H4 (cell line): ENCODE measurements around the gene HSD17B7. TPM values are rescaled to one million over a fixed set of nuclear protein-coding genes. Genes with fewer than 3 reads are reported as not detected.

Experiments
- DNase-seq: peaks from one replicate; pipeline ENCODE4 v3.0.0-alpha.2; 2015; ENCODE audit warnings: low spot score
- total RNA-seq: library from RNA; depleted of rRNA; stranded (reverse); fragments of >200 nt; shearing (Covaris generic); gene quantifications from 2 replicates; pipeline ENCODE4 v1.2.3, GENCODE V29; 2014; rRNA removed

HSD17B7 gene
- total RNA-seq, 1 experiment from 2014 or later, result 17.5 TPM

- DNase-seq, result no peak
Measured at GRCh38 chr1:162857850-162858249, 67.3 kb downstream of the HSD17B7 start.

- DNase-seq, result no peak
Measured at GRCh38 chr1:162859191-162859590, 68.7 kb downstream of the HSD17B7 start.

- DNase-seq, result no peak
Measured at GRCh38 chr1:162861101-162861500, 70.6 kb downstream of the HSD17B7 start, which contains the start of gene CCDC190. CCDC190 (minus strand) TSS chr1:162861175; CDS start chr1:162859646, 1,529 bp downstream.

- DNase-seq, result no peak
Measured at GRCh38 chr1:162861625-162862024, 71.1 kb downstream of the HSD17B7 start.

Other genes starting within 250 kb of the HSD17B7 start
- gene UAP1, start 229.0 kb upstream of the HSD17B7 start, total RNA-seq, result 40.8 and 49.6 TPM in 2 replicates
- 35.5 and 36.5 TPM in 2 replicates for gene DDR2, start 158.2 kb upstream of the HSD17B7 start, total RNA-seq
- gene CCDC190, start 70.5 kb downstream of the HSD17B7 start, total RNA-seq, result not detected in 2 replicates